K562 (cell line): ENCODE data around the gene ZSCAN2. TPM values are rescaled to one million over a fixed set of nuclear protein-coding genes. Genes with fewer than 3 reads are reported as not detected.
A peak's percentile ranks its signal among the peaks of the same experiment; 100 is the strongest.

ENCODE experiments used
- AFF1 ChIP-seq, 2 experiments: fragments of 450-650 bp; IDR thresholded peaks; 2 replicates each; pipeline ENCODE4 v1.6.1; 2018; ENCODE audit warnings: mild to moderate bottlenecking in 2 of 2, low read depth in 1 of 2; ENCODE audit not compliant: partially characterized antibody in 2 of 2
- ATF3 ChIP-seq, 2 experiments: fragments of 450-650 bp in 1 of 2; sonication (generic) in 1 of 2; formaldehyde crosslinking in 1 of 2; IDR thresholded peaks in 1 of 2; conservative IDR thresholded peaks in 1 of 2; 2 replicates each; pipeline versions ENCODE4 v1.6.1 to v1.8.1; 2016 to 2023; ENCODE audit warnings: mild to moderate bottlenecking in 2 of 2, moderate library complexity in 2 of 2, inconsistent platforms in 1 of 2, missing genetic modification reagents in 1 of 2
- CBX8 ChIP-seq: fragments of 200-600 bp; sonication (generic); IDR thresholded peaks from 2 replicates; pipeline ENCODE4 v1.6.1; 2012; ENCODE audit warnings: borderline replicate concordance, mixed run types, low read depth, mild to moderate bottlenecking, moderate library complexity, mixed read lengths, low read length, control low read depth, inconsistent platforms; ENCODE audit not compliant: poor library complexity, severe bottlenecking; ENCODE audit errors: extremely low read depth
- ELK3 ChIP-seq: fragments of 450-650 bp; formaldehyde crosslinking; IDR thresholded peaks from 2 replicates; pipeline ENCODE4 v1.4.0; 2020; ENCODE audit warnings: mild to moderate bottlenecking
- FOXJ3 ChIP-seq: sonication (generic); formaldehyde crosslinking; IDR thresholded peaks from 2 replicates; pipeline ENCODE4 v1.4.0; 2020; ENCODE audit warnings: mild to moderate bottlenecking, missing genetic modification reagents
- HOMEZ ChIP-seq: fragments of 250-450 bp; sonication (Bioruptor Pico); IDR thresholded peaks from 2 replicates; pipeline ENCODE4 v1.4.0; 2020; ENCODE audit warnings: mild to moderate bottlenecking, moderate library complexity
- IRF1 ChIP-seq: sonication (generic); formaldehyde crosslinking; IDR thresholded peaks from 2 replicates; pipeline ENCODE4 v1.8.0; 2022; ENCODE audit warnings: missing genetic modification reagents, mild to moderate bottlenecking, borderline replicate concordance
- MLLT1 ChIP-seq, 2 experiments: fragments of 450-650 bp; IDR thresholded peaks; 2 replicates each; pipeline ENCODE4 v1.6.1; 2016
- RFX7 ChIP-seq: fragments of 250-450 bp; sonication (Bioruptor Pico); IDR thresholded peaks from 2 replicates; pipeline ENCODE4 v1.5.1; 2021; ENCODE audit warnings: mild to moderate bottlenecking
- SRSF9 ChIP-seq: fragments of 200-400 bp; formaldehyde crosslinking; IDR thresholded peaks from 2 replicates; pipeline ENCODE4 v1.6.1; 2017; ENCODE audit warnings: low read depth, low read length, borderline replicate concordance
- TCF7L2 ChIP-seq: fragments of 150-350 bp; IDR thresholded peaks from 2 replicates; pipeline ENCODE4 v1.6.1; 2016; ENCODE audit warnings: low read depth, mild to moderate bottlenecking, low read length, moderate library complexity
- TFAP4 ChIP-seq: sonication (generic); formaldehyde crosslinking; IDR thresholded peaks from 2 replicates; pipeline ENCODE4 v1.8.0; 2022; ENCODE audit warnings: missing genetic modification reagents, mild to moderate bottlenecking, moderate library complexity, borderline replicate concordance
- ZNF165 ChIP-seq: fragments of 250-450 bp; sonication (Bioruptor Pico); IDR thresholded peaks from 2 replicates; pipeline ENCODE4 v1.4.0; 2020; ENCODE audit warnings: borderline replicate concordance
- polyA plus RNA-seq, 8 experiments: library from polyadenylated mRNA; depleted of rRNA in 4 of 8; stranded (reverse) in 5 of 8; unstranded in 3 of 8; fragments of >200 nt; fragmentation: Nextera tagmentation in 2 of 8; fragmentation: Illumina TruSeq in 1 of 8; extraction: Ambion mirVana in 2 of 8; extraction: Trizol in 1 of 8; gene quantifications; 2 replicates each; pipeline versions ENCODE4 v1.2.1 to v1.2.3, GENCODE V29; 2011 to 2014; ENCODE audit warnings: inconsistent platforms in 1 of 8, missing spikeins in 1 of 8
- total RNA-seq, 7 experiments: library from RNA; depleted of rRNA in 6 of 7; stranded (reverse); fragments of >200 nt in 6 of 7; fragmentation: Illumina TruSeq in 2 of 7; extraction: Trizol in 2 of 7; gene quantifications; 2 replicates each; pipeline versions ENCODE4 v1.2.1 to v1.2.3, GENCODE V29; 2011 to 2021; ENCODE audit warnings: low replicate concordance in 1 of 7

Gene ZSCAN2
- total and polyA plus RNA-seq, 9 of the 15 experiments (the other 6 are each of a cell fraction or from before 2014, with no cell fraction given): 1.7 to 14.2 (median 6.6) TPM

- TF ChIP-seq MLLT1 (IDR thresholded peaks at IDR 0.05) (no peak), ELK3 (CRISPR knock-in tag) (no peak), ZNF165 (CRISPR knock-in tag) (no peak), TCF7L2 (no peak), TFAP4 (CRISPR knock-in tag) (peak; percentile 93), SRSF9 (no peak), AFF1 (IDR thresholded peaks at IDR 0.05; ENCODE audit: low read depth in 1 of 2, partially characterized antibody in 2 of 2) (peak in 1 of 2 experiments; percentile 87), ATF3 (IDR thresholded peaks at IDR 0.05) (no peak), ATF3 (CRISPR knock-in tag; conservative IDR thresholded peaks at IDR 0.05) (0 out of 2 replicates have a peak, but pooled peaks have one; percentile 44), HOMEZ (CRISPR knock-in tag) (no peak), RFX7 (CRISPR knock-in tag) (no peak), FOXJ3 (CRISPR knock-in tag) (no peak), CBX8 (no peak), IRF1 (CRISPR knock-in tag) (no peak)
Observed at GRCh38 chr15:84600687-84601554, at the start of gene ZSCAN2 (continued).
